HG02840 (cell line): ENCODE measurements around the gene CYP20A1.

Experiments used
- ATAC-seq: cut with Tn5 transposase; IDR thresholded peaks from one replicate; pipeline ENCODE4 v1.9.1; 2021; ENCODE audit warnings: mild to moderate bottlenecking, moderate library complexity, moderate number of reproducible peaks; ENCODE audit not compliant: unreplicated experiment, low FRiP score

Gene CYP20A1

DNA sequence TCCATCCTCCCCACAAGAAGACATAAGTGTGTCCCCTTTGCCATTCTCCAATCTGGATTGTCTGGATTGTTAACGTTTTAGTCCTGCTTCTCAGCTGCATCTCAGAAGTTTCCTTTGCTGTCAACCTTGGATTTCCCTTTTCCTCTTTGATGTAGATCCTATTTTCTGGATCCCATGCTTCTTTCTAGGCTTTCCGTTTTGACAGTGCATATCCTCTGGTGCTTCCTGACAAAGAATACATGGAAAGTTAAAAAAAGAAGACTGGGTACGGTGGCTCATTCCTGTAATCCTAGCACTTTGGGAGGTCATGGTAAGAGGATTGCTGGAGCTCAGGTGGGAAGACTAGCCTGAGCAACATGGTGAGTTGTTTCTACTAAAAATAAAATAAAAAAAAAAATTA lies 116.1 kb downstream of the CYP20A1 start:
- no peak for ATAC-seq
